Keratinocyte (primary cell): ENCODE results near the gene GTF2IRD1.

ENCODE experiments used
- CTCF ChIP-seq, 3 experiments: IDR thresholded peaks in 1 of 3; conservative IDR thresholded peaks in 1 of 3; optimal IDR thresholded peaks in 1 of 3; 2 replicates in 2 of 3; 3 replicates in 1 of 3; pipeline versions ENCODE3 to v1.5.1; 2011; ENCODE audit warnings: low read length in 3 of 3, mild to moderate bottlenecking in 3 of 3, moderate library complexity in 2 of 3, control low read depth in 1 of 3, inconsistent platforms in 1 of 3; ENCODE audit not compliant: insufficient read depth in 2 of 3; ENCODE audit errors: extremely low read depth in 1 of 3
- EZH2 ChIP-seq: IDR thresholded peaks from one replicate; pipeline ENCODE4 v1.6.1; 2012; ENCODE audit warnings: inconsistent platforms, mild to moderate bottlenecking, low read length, moderate library complexity

GRCh38 chr7:74466196-74466813, 12.6 kb downstream of the GTF2IRD1 start:
- TF ChIP-seq CTCF (optimal IDR thresholded peaks at IDR 0.05 in 1 of 3, IDR thresholded peaks at IDR 0.05 in 1 of 3, conservative IDR thresholded peaks at IDR 0.05 in 1 of 3; ENCODE audit: extremely low read depth in 1 of 3, insufficient read depth in 2 of 3, low read length in 3 of 3) = no peak
- TF ChIP-seq EZH2 = no peak
